HG02981 (cell line): ENCODE measurements around the gene MBD5.

ENCODE experiments used
- ATAC-seq: cut with Tn5 transposase; IDR thresholded peaks from one replicate; pipeline ENCODE4 v1.9.1; 2021; ENCODE audit warnings: mild to moderate bottlenecking, moderate library complexity; ENCODE audit not compliant: unreplicated experiment

MBD5 gene

DNA sequence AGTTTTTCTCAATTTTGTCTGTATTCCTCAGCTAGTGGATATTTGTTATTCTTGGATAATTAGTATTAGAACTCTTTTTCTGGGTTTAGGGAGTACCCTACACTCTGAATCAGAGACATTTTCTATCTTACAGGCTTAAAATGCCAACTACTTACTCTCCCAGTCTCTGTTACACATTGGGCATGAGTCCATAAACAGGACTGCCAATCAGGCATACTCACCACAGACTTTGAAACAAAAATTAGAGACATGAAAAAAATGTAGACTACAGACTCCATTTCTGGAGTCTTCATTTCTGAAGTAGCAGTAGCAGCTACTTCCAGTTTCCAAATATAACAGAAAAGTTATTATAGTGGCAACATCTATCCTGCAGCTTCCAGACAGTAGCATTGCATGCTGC lies 279.7 kb downstream of the MBD5 start:
- no peak for ATAC-seq

DNA sequence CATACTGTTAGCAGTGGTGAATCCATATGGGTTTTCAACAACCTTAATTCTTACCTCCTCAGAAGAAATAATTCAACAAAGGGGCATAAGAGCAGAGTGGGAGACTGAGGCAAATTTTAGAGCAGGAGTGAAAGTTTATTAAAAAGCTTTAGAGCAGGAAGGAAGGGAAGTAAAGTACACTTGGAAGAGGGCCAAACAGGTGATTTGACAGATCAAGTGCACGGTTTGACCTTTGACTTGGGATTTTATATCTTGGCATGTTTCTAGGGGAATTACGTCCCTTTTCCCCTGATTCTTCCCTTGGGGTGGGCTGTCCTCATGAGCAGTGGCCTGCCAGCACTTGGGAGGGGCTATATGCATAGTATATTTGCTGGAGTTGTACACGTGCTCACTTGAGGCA lies 280.5 kb downstream of the MBD5 start:
- no peak for ATAC-seq

- ATAC-seq, result no peak
These were observed 281.6 kb downstream of the MBD5 start for GRCh38 chr2:148302526-148302925.

DNA sequence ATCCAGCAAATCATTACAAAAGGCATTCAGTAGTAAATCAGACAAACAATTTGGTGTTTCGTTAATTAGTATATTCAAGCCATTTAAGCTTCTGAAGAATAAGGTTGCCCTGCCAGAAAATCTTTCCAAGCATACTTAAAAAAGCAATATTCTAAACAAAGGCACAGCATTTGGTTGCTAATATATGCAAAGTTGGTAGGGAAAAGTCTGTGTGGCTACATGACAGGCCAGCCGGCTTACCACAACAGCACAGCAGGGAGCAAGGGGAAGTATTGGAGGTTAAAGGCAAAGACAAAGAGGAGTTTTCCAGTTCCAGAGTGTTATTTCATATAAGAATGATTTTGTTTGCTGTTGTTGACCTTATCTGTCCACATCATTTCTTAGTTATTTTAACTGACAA lies 282.3 kb downstream of the MBD5 start:
- ATAC-seq, result no peak

DNA sequence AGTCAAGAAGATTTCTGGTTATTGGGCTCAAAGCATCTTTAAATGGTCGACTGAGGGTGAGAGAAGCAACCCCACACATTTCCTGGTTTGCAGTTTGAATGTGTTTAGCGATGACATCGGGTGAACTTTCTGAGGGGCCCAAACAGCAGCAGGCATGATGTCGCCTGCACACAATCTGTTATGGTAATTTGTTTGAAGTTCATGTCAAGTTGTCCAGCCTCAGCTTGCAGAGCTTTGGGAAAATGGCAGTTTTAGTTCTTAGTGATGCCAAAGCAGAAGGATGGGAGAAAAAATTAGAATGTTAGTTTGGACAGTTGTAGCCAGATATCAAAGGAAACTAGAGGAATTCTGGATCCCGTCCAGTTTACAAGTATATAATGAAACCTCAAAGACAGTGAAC lies 284.6 kb downstream of the MBD5 start:
- ATAC-seq, result no peak

DNA sequence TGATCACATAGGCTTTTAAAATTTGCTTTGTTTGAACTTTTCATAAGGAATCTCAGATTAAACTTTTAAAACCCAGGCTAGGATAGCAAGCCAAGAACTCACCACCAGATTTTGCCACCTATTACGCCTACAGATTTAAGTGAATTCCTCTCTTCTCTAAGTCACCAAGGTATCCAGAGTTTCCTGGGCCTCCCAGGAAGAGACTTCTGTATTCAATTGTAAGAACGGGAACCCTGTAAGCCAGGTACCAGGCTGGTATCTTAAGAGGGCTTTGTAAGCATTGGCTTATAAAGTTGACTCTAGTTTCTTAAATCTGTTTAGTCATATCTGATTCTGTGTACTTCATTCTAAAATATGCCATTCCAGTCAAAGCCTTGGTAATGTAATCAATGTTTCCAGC lies 285.1 kb downstream of the MBD5 start:
- no peak for ATAC-seq

- no peak for ATAC-seq
These were observed 296.7 kb downstream of the MBD5 start for GRCh38 chr2:148317598-148317997.

DNA sequence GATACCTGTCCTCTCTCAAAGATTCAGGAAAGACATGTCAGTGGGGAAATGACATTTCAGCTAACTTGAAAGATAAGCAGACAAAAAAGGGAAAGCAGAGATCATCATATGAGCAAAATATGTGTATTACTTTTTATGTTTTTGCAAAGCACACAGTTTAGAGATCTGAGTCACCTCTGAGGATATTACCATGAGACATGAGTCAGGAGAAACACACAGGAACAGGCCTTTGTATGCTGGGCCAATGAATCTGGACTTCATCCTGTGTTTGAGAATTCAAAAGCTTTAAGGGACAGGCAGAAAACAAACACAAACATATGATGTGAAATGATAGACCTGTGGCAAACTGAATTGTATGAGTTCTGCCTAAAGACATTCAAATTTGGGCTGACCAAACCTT lies 317.6 kb downstream of the MBD5 start:
- ATAC-seq, result no peak

- ATAC-seq, result no peak
These were observed 321.2 kb downstream of the MBD5 start for GRCh38 chr2:148342086-148342485.

DNA sequence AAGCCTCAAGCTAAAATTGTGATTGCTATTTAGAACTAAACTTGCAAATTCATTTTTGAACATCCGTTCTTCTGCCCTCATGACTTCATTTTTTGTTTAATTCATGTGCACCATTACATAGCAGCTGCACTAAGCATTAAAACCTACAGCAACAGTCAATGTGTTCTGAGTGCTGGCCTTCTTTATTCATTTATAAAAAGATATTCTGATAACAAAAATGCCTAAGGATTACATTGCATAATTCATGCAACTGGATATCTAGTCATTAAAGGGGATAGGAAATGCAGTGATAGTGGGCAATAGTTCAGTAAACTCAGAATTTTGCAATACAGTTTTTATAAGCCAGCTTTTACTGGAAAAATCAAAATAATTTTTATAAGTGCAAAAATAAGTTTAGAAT lies 329.3 kb downstream of the MBD5 start:
- ATAC-seq, result no peak

- no peak for ATAC-seq
These were observed 330.7 kb downstream of the MBD5 start for GRCh38 chr2:148351437-148352143.

- ATAC-seq, result no peak
These were observed 337.5 kb downstream of the MBD5 start for GRCh38 chr2:148358375-148358774.

- no peak for ATAC-seq
These were observed 339.8 kb downstream of the MBD5 start for GRCh38 chr2:148360662-148361061.

- no peak for ATAC-seq
These were observed 341.4 kb downstream of the MBD5 start for GRCh38 chr2:148362144-148362796.

DNA sequence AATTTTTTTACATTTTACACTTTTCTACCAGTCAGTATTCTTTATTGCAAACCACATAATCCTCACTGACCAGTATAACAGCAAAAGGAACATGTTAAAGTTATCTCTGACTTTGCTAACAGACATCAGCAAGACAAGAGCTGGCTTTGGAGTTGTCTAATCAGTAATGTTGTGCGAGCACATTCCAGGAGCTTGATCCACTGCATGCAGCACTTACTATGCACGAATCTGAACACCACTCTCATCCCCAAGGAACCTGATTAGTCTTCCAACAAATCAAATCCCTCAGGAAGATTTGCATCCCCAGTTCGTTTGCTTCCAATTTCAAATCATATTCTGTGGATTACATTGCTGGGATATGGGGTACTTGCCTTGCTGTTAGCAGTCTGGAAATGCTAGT lies 354.3 kb downstream of the MBD5 start:
- no peak for ATAC-seq

DNA sequence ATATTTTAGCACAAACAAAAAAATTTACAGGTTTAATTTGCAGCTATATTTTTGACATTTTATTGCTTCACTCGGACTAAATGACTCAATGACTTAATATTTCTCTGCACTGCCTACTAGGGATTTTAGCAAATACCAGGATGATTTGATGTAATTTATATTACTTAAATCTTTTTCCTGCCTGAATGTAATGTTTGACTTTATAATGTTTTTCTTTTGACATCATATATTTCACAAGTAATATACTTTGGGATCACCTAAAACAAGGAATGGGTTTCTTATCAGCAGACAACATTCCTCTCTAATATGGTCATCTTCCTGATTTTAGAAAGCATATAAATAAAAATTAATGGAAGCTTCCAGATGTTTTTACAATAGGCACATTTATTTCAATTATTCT lies 370.4 kb downstream of the MBD5 start:
- no peak for ATAC-seq

GRCh38 chr2:148402786-148403185 lies 381.9 kb downstream of the MBD5 start:
- no peak for ATAC-seq

DNA sequence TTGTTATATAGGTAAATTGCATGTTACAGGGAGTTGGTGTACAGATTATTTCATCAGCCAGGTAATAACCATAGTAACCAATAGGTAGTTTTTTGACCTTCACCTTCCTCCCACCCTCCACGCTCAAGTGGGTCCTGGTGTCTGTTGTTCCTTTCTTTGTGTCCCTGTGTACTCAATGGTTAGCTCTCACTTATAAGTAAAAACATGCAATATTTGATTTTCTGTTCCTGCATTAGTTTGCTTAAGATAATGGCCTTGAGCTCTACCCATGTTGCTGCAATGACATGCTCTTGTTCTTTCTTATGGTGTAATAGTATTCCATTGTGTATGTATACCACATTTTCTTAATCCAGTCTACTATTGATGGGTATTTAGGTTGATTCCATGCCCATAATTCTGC lies 390.0 kb downstream of the MBD5 start:
- ATAC-seq, result no peak

GRCh38 chr2:148416248-148416647 lies 395.4 kb downstream of the MBD5 start:
- ATAC-seq, result no peak

GRCh38 chr2:148430101-148430500 lies 409.2 kb downstream of the MBD5 start:
- ATAC-seq, result no peak

GRCh38 chr2:148447877-148448276 lies 427.0 kb downstream of the MBD5 start:
- no peak for ATAC-seq

DNA sequence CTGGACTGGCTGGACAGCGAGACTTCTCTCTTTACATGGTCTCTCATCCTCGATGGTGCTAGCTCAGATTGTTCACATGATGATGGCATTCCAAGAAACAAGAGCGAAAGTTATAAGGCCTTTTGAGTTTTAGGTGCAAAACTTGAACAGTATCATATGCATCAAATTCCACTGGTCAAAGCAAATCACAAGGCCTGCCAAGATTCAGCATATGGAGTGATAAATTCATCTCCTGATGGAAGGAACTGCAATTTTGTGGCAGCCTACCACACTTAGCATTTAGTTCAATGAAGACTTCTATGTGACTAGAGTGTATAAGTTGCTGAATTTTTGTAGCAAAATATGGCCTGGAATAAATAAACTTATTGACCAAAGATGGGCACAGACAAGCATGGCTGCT lies 429.6 kb downstream of the MBD5 start:
- ATAC-seq, result no peak

- ATAC-seq, result no peak
These were observed 430.2 kb downstream of the MBD5 start for GRCh38 chr2:148451046-148451445.
